K562 (cell line): ENCODE measurements around the gene DYNC1H1.

Experiments used
- EZH2 ChIP-seq: IDR thresholded peaks from 2 replicates; pipeline ENCODE4 v1.6.1; 2012; ENCODE audit warnings: low read depth, mild to moderate bottlenecking, inconsistent platforms, low read length, borderline replicate concordance
- GATAD2A ChIP-seq: fragments of 450-650 bp; IDR thresholded peaks from 2 replicates; pipeline ENCODE4 v1.6.1; 2017
- RAD51 ChIP-seq: fragments of 450-650 bp; IDR thresholded peaks from 2 replicates; pipeline ENCODE4 v1.7.1; 2016; ENCODE audit warnings: low read depth, mild to moderate bottlenecking, borderline replicate concordance
- SMARCA5 ChIP-seq: fragments of 450-650 bp; IDR thresholded peaks from 2 replicates; pipeline ENCODE4 v1.6.1; 2016
- SRSF9 ChIP-seq: fragments of 200-400 bp; formaldehyde crosslinking; IDR thresholded peaks from 2 replicates; pipeline ENCODE4 v1.6.1; 2017; ENCODE audit warnings: low read depth, low read length, borderline replicate concordance
- ZFP1 ChIP-seq: fragments of 450-650 bp; formaldehyde crosslinking; IDR thresholded peaks from 2 replicates; pipeline ENCODE4 v1.4.0; 2020; ENCODE audit warnings: mild to moderate bottlenecking, mixed read lengths
- ZNF184 ChIP-seq: sonication (generic); formaldehyde crosslinking; IDR thresholded peaks from 2 replicates; pipeline ENCODE4 v1.5.0; 2020; ENCODE audit warnings: missing genetic modification reagents
- ZNF592 ChIP-seq: fragments of 450-650 bp; IDR thresholded peaks from 2 replicates; pipeline ENCODE4 v1.6.1; 2017; ENCODE audit warnings: antibody characterized with exemption, mild to moderate bottlenecking
- ZNF76 ChIP-seq: fragments of 250-450 bp; sonication (Bioruptor Pico); IDR thresholded peaks from 2 replicates; pipeline ENCODE4 v1.4.0; 2020; ENCODE audit warnings: mild to moderate bottlenecking, moderate library complexity, borderline replicate concordance

- TF ChIP-seq ZNF592 (no peak), EZH2 (no peak), ZFP1 (CRISPR knock-in tag) (no peak), ZNF184 (no peak), SMARCA5 (no peak), SRSF9 (no peak), RAD51 (no peak), ZNF76 (no peak), GATAD2A (no peak)
Measured at GRCh38 chr14:101963052-101963451, 1.3 kb upstream of the DYNC1H1 start.
